Lung (tissue), 12 donors: ENCODE measurements around the gene SPRTN. TPM values are rescaled to one million over a fixed set of nuclear protein-coding genes. Genes with fewer than 3 reads are reported as not detected.
A peak's percentile ranks its signal among the peaks of the same experiment; 100 is the strongest.
"Not testable (repeated sequence)": the region's sequence is repeated elsewhere in the genome, so short reads cannot be mapped to it uniquely, and the experiment has no call there.

Source experiments
- ATAC-seq: fragments of 200-7000 bp; cut with Tn5 transposase; one replicate; pipeline ENCODE4 v1.9.1; 2020; ENCODE audit warnings: moderate number of reproducible peaks; ENCODE audit not compliant: insufficient read depth, low FRiP score
- DNase-seq, 3 donors: peaks; one replicate each; pipeline ENCODE4 v3.0.0-alpha.2; 2013 to 2017
- H3K27ac ChIP-seq, 2 donors: one replicate each; pipeline ENCODE4 v1.5.1; 2013; ENCODE audit warnings: mild to moderate bottlenecking in 2 of 2, moderate library complexity in 2 of 2, control low read depth in 1 of 2, inconsistent platforms in 1 of 2, low read depth in 1 of 2, low read length in 1 of 2
- H3K27me3 ChIP-seq, 3 donors: one replicate each; pipeline ENCODE4 v1.5.1; 2013; ENCODE audit warnings: low read length in 2 of 3; ENCODE audit not compliant: control insufficient read depth in 3 of 3, insufficient read depth in 3 of 3
- H3K36me3 ChIP-seq, 4 donors: one replicate each; pipeline ENCODE4 v1.5.1; 2013; ENCODE audit warnings: low read length in 4 of 4, mild to moderate bottlenecking in 1 of 4, moderate library complexity in 1 of 4; ENCODE audit not compliant: control insufficient read depth in 4 of 4, insufficient read depth in 4 of 4
- H3K4me1 ChIP-seq, 5 donors: one replicate each; pipeline ENCODE4 v1.5.1; 2013; ENCODE audit warnings: low read length in 5 of 5, mild to moderate bottlenecking in 2 of 5, moderate library complexity in 1 of 5; ENCODE audit not compliant: control insufficient read depth in 5 of 5, insufficient read depth in 5 of 5
- H3K4me3 ChIP-seq: one replicate; pipeline ENCODE4 v1.5.1; 2013; ENCODE audit warnings: mild to moderate bottlenecking, control low read depth, moderate library complexity
- H3K9ac ChIP-seq, 2 donors: one replicate each; pipeline ENCODE4 v1.5.1; 2013; ENCODE audit warnings: low read length in 2 of 2, control low read depth in 1 of 2; ENCODE audit not compliant: insufficient read depth in 1 of 2
- H3K9me3 ChIP-seq, 4 donors: one replicate each; pipeline ENCODE4 v1.5.1; 2013; ENCODE audit warnings: low read length in 3 of 4, mild to moderate bottlenecking in 1 of 4, moderate library complexity in 1 of 4; ENCODE audit not compliant: control insufficient read depth in 4 of 4, insufficient read depth in 3 of 4
- CTCF ChIP-seq: IDR thresholded peaks from 2 replicates; pipeline ENCODE4 v1.5.1; 2012; ENCODE audit warnings: mild to moderate bottlenecking; ENCODE audit errors: control extremely low read depth, extremely low read depth
- WGBS, 2 donors: extraction: QIAGEN DNeasy Blood & Tissue Kit; methylation state at CpG; one replicate each; pipeline ENCODE4 v1.1.7; 2013; 5-methylcytosine and 5-hydroxymethylcytosine counted together
- polyA plus RNA-seq, 2 donors: library from polyadenylated mRNA; stranded (reverse); fragments of 200-250 nt; gene quantifications; one replicate each; pipeline ENCODE4 v1.2.1, GENCODE V29; 2013
- total RNA-seq, 2 donors: library from RNA; depleted of rRNA in 1 of 2; stranded (reverse); fragments of >200 nt in 1 of 2; gene quantifications; one replicate each; pipeline ENCODE4 v1.2.1, GENCODE V29; 2014 to 2021
- donor health status: control.
- donor health status: control.
- donor health status: Bipolar disorder and iron deficiency.
- donor health status: healthy.
- donor health status: DM: yes; HTN: yes; CAD: no.

SPRTN gene
- total and polyA plus RNA-seq, 4 donors: 3.6 to 13.5 (median 8.9) TPM

- DNase-seq: no peak
- Histone ChIP-seq H3K27me3 (no peaks in the 10 kb centered on the region), H3K4me1 (peaks cover 0 to 1% (median 0%) of the 10 kb centered on the region in 5 donors), H3K9ac (no peak overlapping the region), H3K4me3 (no peak overlapping the region), H3K27ac (no peak overlapping the region), H3K36me3 (peaks cover 6 to 23% (median 17%) of the 10 kb centered on the region in 4 donors), H3K9me3 (no peaks in the 10 kb centered on the region)
- ATAC-seq: no peak
- 95 to 96% methylated on average over 4 of the region's 4 CpGs for WGBS, 2 donors
- TF ChIP-seq CTCF: no peak
These were observed 9.9 kb downstream of the SPRTN start for GRCh38 chr1:231347961-231348360.

- H3K9ac ChIP-seq: no peak overlapping the region
- H3K4me3 ChIP-seq: no peak overlapping the region
- DNase-seq: no peak
- no peaks in the 10 kb centered on the region for H3K27me3 ChIP-seq
- ATAC-seq: no peak
- H3K36me3 ChIP-seq: peaks cover 8 to 25% (median 17%) of the 10 kb centered on the region in 4 donors
- no peak for TF ChIP-seq CTCF
- H3K9me3 ChIP-seq: no peaks in the 10 kb centered on the region
- peaks cover 0 to 1% (median 0%) of the 10 kb centered on the region in 5 donors for H3K4me1 ChIP-seq
- 96 to 99% methylated on average over 4 of the region's 4 CpGs for WGBS, 2 donors
- H3K27ac ChIP-seq: no peak overlapping the region
These were observed 10.3 kb downstream of the SPRTN start for GRCh38 chr1:231348442-231348841.

GRCh38 chr1:231348856-231349255, 10.8 kb downstream of the SPRTN start:
- H3K36me3 ChIP-seq: peaks cover 8 to 25% (median 14%) of the 10 kb centered on the region in 4 donors
- H3K27me3 ChIP-seq, H3K4me1 ChIP-seq, ATAC-seq, H3K4me3 ChIP-seq, H3K27ac ChIP-seq, H3K9ac ChIP-seq, H3K9me3 ChIP-seq, DNase-seq: not testable (repeated sequence)
- 94 to 98% methylated on average over 1 of the region's 1 CpG for WGBS, 2 donors

- DNase-seq: peak in 1 of 3 donors; percentile 51
- no peaks in the 10 kb centered on the region for H3K9me3 ChIP-seq
- WGBS, 2 donors: 61 to 81% methylated on average over 2 of the region's 2 CpGs
- no peak overlapping the region for H3K9ac ChIP-seq
- no peak for TF ChIP-seq CTCF
- no peak for ATAC-seq
- H3K4me3 ChIP-seq: no peak overlapping the region
- peak overlapping the region in 1 of 2 donors; percentile 33 for H3K27ac ChIP-seq
- H3K4me1 ChIP-seq: peaks cover 0 to 3% (median 0%) of the 10 kb centered on the region in 5 donors
- no peaks in the 10 kb centered on the region for H3K27me3 ChIP-seq
- H3K36me3 ChIP-seq: peaks cover 8 to 28% (median 14%) of the 10 kb centered on the region in 4 donors
These were observed 13.7 kb downstream of the SPRTN start for GRCh38 chr1:231351816-231352215.
